Activated CD4-positive, alpha-beta T cell treated with anti-CD3 and anti-CD28 coated beads, Interleukin-2, amount 50 U/mL, for 4 hours (primary cell): Measurements from ENCODE around the gene HLF.

ENCODE experiments used
- DNase-seq, 2 experiments: peaks; one replicate each; pipeline ENCODE4 v3.0.0-alpha.2; 2020

The HLF gene

DNA sequence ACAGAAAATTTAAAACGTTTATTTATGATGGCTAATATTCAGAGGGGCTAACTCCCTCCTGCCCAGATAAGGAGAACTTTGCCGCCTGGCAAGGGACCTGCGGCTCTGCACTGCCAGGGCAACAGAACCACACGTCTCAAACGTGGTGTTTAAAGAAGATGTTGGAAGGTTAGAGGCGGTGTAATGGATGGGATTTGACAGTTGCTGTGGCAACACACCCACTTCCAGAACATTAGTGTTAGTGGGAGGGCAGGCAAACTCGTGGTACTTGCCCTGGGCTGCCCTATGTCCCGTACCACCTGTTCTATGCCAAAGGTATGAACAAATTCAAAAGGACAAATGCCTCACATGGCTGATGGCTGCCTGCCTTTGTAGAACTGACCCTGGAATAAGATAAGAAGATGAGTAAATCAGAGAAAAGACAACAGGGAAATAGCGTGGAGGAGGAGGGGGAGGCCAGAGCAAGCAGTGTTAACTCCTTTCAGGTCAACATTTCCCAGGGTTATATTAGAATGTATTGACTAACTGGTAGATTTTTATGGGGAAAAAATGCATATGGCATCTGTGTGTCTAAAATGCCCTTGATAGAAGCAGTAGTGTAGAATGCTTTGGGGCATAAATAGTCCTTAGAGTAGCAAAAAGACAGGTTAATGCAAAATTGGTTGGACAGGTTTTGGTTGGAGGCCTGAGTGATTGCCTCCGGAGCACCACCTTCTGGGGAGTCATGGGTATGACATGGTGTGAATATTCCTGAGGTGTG lies 30.8 kb downstream of the HLF start:
- DNase-seq, result peak; percentile 45 to 47

DNA sequence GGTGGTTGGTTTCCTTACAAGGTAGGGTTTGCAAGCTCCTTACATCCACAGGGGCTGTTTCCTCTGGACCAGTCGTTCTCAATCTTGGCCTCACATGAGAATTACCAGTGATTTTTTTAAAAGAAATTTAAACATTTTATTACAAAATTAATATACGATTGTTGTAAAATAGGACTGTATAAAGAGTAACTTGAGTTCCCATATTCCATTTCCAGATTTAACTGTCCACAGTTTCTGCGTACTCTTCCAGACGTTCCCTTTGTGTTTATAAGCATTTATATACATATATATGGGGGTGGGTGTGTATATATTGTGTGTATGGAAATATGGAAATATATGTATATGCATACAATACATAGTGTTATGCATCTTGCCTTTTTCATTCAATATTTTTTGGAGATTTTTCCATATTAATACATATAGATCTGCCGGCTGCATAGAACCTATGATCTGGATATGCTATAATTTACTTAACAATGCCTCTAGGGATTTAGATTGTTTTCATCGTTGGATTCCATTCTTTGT lies 31.5 kb downstream of the HLF start:
- no peak for DNase-seq

DNA sequence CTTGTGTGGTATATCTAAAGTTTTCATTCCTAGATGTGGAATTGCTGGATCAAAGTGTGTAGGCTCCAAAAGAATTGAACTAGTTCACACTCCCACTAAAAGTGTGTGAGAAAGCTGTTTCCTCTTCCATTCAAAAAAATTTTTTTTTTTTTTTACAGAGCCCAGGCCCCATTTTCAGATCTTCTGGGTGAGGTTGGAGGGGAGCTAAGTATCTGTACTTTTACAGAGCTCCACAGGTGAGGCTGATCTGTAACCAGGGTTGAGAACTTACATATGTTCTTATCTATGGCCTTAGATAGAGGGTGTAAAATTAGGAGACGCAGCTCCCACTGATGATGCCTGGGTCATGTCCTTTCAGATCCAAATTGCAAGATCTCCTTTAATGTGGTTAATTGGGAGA lies 31.9 kb downstream of the HLF start:
- no peak for DNase-seq

DNA sequence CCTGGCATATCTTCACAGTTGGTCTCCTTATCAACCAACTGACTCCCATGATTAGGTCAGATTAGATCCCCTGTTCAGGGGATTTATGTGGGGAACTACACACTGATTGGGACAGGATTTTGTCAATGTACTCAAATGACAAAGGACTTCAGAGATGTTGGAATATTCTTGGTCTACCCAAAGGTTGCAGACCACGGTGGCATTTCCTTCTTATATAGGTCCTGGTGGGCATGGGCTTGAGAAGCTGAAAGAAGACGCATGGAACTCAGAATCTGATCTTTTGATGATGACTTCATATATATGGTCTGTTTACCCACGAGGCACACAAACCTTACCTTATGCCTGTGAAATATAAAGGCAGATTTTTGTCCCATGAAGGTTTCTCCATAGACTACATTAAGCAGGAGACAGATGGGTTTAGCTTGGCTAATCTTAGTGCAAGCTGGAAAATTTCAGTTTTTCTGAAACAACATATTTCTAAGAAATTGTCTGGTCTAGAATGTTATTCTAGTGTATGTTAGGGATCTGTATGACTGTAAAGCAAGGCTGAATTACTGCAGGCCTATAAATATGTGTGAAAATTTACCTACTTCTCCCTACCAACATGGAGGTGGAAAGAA lies 33.5 kb downstream of the HLF start:
- DNase-seq, result no peak

DNA sequence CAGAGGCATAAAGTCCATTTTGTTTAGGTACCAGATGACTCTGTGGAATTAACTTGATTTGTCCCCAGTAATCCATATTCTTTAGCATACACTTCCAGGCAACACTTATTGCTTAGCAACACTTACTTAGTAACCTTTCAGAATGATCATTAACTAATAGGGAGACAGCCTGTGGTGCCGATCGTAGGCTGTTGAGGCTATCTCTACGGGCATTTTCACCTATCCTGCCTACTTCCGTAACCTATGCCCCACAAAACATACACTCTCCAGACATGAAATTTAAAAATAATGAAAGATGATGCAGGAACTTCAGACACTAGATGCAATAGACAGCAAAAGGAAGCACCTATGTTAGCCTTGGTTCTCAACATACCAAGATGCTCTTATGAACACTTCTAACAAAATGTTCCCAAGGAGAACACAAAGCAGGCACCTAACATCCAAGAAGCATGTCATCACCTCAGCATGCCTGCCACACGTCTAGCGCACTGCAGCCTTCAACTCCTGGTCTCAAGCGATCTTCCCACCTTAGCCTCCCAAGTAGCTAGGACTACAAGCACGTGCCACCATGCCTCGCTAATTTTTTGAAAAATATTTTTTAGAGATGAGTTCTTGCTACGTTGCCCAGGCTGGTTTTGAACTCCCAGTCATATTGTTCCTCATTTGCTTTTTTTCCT lies 34.5 kb downstream of the HLF start:
- no peak for DNase-seq

DNA sequence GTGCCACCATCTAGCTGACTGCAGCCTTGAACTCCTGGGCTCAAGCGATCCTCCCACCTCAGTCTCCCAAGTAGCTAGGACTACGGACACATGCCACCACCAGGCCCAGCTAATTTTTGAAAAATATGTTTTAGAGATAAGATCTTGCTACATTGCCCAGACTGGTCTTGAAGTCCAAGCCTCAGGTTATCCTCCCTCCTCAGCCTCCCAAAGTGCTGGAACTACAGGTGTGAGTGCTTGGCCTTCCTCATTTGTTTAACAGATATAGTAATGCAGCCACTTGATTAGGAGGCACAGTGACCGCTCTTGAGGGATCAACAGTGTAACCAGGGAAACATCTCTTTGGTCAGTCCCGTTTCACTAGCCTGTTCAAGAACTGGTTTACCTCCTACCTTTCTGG lies 35.1 kb downstream of the HLF start:
- no peak for DNase-seq

DNA sequence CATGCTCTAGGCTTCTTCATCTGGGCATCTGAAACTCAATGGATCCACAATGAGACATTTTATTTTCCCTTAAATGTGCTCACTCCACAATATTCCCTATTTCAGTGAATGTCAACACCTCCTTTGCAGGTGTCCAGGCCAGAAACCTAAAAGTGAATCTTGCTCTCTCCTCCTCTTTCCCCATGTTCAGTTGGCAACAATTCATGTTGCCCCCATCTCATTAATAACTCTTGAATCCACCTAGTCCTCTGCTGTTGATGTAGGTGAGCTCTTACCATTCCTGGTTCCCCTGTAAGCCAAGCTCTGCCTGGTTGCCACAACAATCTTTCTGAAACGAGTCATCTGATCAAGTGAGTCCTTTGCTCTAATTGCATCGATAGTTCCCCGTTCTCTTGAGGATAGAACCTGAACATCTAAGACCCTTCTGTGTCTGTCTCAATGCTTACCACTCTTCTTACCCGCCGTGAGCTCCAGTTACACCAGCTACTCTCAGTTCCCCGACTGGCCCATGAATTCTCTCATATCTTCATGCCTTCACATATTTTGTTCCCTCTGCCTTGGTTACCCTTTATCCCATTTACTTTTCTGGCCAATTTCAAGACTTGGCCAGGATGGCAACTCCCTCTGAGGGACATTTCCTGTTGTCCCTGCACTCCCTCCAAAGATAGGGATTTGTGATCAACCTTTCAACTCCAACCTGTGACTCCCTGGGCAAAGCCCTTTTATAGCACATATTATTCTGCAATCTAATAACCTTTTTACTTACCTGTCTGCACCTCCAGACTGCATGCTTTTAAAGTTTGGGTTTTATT lies 35.9 kb downstream of the HLF start:
- no peak for DNase-seq

DNA sequence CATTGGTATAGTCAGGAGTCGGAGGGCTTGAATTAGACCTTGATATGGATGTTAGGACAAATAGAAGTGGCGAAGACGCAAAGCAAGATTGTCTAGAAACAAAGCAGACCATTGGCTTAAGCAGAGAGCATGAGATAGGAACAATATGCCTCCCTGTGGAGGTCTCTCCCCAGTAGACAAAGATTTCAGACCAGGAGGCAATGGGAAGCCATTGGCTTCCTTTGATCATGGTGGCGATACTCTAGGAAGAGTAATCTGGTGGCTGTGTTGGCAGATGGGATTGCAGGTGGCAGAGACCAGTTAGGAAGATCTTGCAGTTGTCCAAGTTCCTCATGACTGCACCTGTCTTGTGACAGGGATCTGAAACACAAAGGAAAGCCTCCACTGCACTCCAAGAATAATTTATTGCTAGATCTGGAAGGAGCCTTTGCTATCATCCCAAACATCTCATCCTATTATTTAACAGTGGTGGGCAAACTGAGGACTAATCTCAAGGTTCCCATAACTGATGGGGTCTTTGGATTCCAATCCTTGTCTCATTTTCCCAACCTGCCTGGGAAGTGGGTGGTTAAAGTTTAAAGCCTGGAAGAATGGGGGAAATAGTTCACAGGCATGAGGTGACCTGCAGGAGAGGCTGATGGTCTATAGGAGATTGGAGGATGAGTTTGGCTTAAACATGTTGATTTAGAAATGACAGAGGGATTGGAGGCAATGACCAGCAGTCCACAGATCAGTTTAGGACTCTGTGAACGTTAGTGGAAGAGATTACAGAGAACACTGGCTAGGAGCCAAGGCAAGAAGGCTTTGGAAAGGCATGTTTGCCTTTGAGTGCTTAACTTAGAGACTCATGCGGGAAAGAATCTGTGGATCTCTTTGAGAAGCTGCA lies 37.0 kb downstream of the HLF start:
- no peak for DNase-seq

DNA sequence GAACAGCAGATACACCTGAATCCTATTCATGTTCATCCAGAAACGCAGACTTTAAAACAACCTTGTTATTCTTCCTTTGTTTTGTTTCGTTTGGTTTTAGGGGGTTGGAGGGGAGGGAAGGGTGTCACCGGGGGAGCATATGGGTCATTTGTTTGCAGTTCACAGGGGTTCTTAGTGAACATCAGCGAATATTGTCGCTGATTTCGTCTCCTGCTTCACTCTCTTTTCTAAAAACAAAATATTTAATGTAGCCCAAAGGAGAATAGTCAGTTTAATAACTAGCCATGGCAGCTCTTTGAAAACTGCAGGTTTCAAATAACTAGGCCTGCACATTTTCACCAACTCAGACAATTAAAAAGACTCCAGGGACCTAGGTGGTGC lies 37.6 kb downstream of the HLF start:
- DNase-seq, result no peak

DNA sequence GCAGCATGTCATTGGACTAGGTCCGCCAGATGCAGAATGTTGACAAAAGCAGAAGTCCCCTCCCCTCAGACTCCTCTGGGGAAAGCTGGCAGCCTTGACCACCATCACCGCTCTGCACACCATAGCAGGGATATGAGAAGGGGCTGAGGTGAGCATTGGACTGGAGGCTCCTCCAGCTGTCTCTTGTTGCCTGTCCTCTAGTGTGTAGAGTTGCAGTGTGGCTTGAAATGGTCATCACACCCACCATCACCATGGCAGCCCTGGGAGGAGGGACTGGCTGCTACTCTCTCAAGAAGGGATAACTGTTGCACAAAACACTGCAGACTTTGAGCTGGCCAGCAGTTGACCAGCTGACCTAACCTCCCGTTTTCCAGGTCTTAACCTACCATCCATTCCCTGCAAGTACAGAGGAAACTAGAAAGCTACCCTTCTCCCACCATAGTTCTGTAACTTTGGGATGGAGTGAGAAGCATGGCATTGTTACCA lies 38.3 kb downstream of the HLF start:
- DNase-seq, result no peak

DNA sequence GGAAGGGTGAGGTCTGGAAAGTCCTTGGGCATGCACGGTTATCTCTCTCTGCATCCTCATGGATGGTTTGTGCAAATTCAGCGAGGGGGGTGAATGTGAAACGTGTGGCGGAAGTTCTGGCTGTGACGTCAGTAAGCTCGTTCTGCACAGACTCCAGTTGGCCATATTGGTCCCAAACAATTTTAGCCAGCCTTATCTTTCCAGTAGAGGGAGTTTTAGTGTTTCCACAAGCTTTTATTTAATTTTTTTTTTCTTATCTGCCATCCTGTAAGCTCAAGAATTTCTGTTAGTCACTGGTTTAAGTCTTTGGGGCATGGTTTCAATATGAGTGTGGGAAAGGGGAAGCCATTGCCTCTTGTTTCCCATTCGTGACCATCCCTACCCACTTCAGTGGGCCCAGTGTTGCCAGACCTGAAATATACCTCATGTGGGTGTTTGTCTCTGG lies 39.0 kb downstream of the HLF start:
- DNase-seq, result no peak

DNA sequence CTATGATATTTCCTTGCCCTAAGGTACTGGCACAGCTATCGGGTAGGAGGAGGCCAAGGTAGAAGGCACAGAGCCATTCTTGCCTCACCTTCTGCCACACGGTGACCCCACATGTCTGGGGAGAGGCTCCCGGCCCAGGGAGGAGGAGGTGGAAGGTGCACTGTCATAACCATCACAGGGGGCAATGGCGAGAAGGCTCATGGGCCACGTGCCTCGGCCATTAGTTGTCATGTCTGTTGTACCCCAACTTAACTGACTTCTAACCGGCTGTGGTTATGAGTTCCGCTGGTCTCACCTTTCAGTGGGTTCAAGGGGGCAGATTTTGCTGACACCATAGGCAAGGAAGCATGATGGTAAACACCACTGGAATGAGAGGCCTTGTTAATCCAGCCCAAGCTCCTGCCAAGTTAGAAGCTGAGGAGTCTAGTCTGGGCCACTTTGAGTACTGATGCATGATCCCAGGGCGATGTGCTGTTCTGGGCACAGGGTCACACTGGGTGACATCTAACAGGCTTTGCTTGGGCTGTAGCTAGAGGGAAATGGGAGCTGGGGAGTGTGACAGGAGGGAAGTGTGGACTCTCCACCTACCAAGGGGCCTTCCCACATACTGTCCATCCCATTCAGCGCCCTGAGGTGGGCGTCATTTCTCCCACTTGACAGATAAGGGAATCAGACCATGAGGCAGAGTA lies 39.6 kb downstream of the HLF start:
- DNase-seq, result no peak

DNA sequence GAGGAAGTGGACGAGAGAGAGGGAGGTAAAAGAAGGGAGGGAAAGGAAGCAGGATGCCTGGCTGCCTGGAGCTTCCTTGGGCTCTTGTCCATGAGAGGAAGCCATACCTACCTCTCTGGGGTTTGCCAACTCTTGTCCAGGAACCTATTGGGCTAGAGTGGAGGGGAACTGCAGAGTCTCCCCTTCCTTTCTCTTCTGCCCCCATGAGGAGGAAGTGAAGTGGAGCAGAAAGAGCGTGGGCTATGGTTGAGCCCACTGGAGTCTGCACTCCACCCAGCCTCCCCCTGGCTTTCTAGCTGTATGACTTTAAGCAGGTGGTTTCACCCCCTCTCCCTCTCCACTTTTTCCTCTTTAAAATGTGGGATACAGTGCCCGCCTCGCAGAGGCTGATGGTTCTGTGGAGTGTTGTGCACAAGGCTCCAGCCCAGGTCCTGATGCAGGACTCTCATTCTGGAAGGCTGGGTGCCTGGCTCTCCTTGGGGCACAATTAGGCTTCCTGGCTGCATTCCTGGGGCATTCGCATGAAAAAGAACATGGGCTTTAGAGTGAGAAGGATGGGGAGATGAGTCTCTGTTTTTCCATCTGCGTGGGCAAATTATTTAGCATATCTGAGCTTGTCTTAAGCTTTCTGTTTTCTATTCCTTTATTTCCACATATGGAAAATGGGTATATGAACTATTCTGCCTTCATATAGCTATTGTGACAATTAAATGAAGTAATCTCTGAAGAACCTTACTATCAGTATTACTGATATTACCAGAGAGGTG lies 40.7 kb downstream of the HLF start:
- no peak for DNase-seq

DNA sequence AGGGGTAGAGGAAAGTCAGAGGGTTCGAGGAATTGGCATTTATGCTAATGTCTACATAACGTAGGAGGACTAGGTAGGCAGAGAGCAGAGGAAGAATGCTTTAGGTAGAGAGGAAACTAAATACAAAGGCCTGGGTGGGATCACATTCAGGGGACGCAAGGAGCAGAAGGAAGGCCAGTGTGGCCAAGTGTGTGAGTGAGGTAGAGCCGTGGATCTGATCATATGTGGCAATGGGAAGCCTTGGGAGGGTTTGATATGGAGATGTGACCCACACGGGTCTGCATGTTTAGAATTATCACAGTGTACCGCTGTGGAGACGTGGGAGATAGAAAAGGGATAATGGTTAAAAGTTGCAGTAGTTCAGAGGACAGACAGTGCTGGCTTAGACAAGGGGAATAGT lies 43.1 kb downstream of the HLF start:
- DNase-seq, result no peak

DNA sequence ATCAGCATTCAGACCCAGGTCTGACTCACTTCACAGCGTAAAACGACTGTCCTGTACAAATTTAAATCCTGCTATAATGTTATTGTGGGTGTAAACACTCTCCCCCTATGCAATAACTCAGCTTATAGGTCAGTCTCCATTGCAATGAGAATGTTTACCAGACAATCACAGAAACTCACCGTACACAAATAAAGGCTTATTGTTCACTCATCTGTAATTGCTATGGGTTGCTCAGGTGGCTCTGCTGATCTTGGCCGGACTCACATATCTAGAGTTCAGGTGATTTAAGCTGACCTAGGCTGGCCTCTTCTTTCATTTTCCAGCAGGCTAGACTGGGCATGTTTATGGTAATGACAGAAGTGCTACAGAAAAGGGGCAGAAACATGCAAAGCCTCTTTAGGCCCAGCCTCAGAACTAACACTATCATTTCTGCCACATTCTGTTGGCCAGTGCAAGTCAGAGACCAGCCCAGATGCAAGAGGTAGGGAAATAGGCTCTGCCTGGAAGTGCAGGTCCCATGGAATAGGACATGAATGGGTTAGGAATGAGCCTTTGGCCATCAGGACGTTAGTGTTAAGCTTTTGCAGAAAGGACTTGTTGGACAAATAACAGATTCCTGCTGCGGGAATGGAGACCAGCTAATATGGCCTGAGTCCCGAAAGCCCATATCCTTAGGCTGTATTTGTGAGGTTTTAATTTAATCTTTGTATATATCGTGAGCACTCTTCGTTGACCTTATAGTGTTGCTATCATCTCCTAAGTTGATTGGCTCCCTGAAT lies 44.0 kb downstream of the HLF start:
- no peak for DNase-seq

DNA sequence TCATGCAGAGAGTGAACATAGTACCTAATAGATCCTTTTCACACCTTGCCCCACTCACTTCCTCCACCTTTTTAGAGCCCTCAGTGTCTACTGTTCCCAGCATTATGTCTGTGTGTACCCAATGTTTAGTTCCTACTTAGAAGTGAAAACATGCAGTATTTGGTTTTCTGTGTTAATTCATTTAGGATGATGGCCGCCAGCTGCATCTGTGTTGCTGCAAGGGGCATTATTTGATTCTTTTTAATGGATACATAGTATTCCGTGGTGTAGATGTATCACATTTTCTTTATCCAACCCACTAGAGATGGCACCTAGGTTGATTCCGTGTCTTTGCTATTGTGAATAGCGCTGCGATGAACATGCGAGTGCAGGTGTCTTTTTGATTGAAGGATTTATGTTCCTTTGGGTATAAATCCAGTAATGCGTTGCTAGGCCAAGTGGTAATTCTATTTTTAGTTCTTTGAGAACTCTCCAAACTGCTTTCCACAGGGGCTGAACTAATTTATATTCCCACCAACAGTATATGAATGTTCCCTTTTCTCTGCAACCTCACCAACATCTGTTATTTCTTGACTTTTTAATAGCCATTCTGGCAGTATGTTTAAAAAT lies 47.1 kb downstream of the HLF start:
- no peak for DNase-seq

DNA sequence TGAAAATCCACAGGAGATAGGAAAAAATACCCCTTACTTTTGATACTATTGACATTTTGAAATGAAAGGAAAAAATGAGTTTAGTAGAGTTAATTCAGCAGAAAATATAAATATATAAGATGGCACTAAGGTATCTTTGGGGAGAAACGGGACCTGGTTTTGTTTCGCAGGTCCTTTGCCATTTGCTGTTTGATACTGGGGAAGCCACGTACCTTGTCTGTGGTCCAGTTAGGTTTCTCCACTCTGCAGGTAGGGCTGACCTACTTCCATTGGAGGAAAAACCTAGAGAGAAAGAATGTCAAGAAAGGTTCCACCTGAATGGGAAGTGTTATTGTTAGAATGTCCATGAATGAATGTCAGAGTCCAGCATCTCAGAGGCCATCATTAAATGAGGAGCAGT lies 48.1 kb downstream of the HLF start:
- DNase-seq, result no peak

DNA sequence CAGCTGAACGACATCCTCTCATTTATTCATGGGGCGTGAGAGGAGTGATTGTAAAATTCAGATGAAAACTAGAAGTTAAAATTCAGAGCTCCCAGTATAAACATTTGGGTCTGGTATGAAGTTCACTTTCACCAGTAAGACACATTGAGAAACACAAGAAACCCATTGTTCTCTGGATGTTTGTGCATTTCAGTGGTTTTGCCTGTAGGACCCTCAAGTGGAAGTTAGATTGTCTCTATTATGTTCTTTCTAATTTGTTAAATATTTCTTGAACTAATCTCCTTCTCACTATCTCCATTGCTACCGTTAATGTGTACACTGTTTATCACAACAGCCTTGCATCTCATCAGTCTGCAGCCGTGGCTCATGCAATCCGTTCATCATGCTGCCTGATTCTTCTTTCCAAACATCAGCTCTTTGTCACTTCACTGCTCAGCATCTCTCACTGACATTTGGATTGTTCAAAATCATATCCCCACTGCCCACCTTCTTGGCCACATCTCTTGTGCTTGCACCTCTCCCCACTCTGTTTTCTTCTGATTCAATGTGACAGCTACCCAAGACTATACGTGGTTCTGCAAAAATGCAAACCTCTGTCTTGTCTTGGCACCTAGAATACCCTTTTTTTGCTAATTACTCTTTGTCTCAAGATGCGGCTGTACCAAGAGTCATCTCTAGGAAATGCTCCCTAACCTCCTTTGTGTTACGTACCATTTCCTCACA lies 49.5 kb downstream of the HLF start:
- no peak for DNase-seq
